Left lung (tissue), 8 donors: ENCODE measurements around the gene IL18. TPM values are rescaled to one million over a fixed set of nuclear protein-coding genes. Genes with fewer than 3 reads are reported as not detected.

ENCODE experiments used
- polyA plus RNA-seq, 6 donors: library from polyadenylated mRNA; unstranded; fragments of 120-200 nt; gene quantifications; one replicate each; pipeline ENCODE4 v1.2.1, GENCODE V29; 2013; ENCODE audit not compliant: insufficient read length in 6 of 6
- total RNA-seq, 2 donors: library from RNA; stranded (reverse); fragmentation: NEBNext Ultra II Directional; extraction: Animal tissue kit (Norgen Biotek cat#: 25700); gene quantifications; one replicate each; pipeline ENCODE4 v1.2.1, GENCODE V29; 2021
- donor health status: DM: no; HTN: yes; CAD: no.
- donor health status: DM: no; HTN: no; CAD: no.

Gene IL18
- total and polyA plus RNA-seq, 8 donors: 1.3 to 46.0 (median 1.6) TPM

Other genes with a start within 250 kb of the IL18 start
- 10 to 100 TPM in 1 of 2 donors, 1 to 10 TPM in 1; 6.2 to 15.6 TPM for gene C11orf52, start 245.2 kb downstream of the IL18 start, total RNA-seq
- 1 to 10 TPM; 5.7 to 9.5 (median 9.1) TPM for gene C11orf52, start 245.2 kb downstream of the IL18 start, polyA plus RNA-seq
- 10 to 100 TPM; 10.9 to 11.1 TPM for gene DIXDC1, start 226.8 kb downstream of the IL18 start, total RNA-seq
- 10 to 100 TPM; 21.5 to 32.2 (median 25.7) TPM for gene DIXDC1, start 226.8 kb downstream of the IL18 start, polyA plus RNA-seq
- 10 to 100 TPM; 32.5 to 40.1 TPM for gene DLAT, start 138.7 kb downstream of the IL18 start, total RNA-seq
- gene DLAT, start 138.7 kb downstream of the IL18 start, polyA plus RNA-seq: 10 to 100 TPM; 29.8 to 36.1 (median 33.8) TPM
- 1 to 10 TPM; 2.7 to 4.0 TPM for gene PIH1D2, start 90.1 kb downstream of the IL18 start, total RNA-seq
- gene PIH1D2, start 90.1 kb downstream of the IL18 start, polyA plus RNA-seq: 1 to 10 TPM; 5.9 to 9.3 (median 7.8) TPM
- 10 to 100 TPM; 13.3 to 14.7 TPM for gene NKAPD1, start 89.8 kb downstream of the IL18 start, total RNA-seq
- gene NKAPD1, start 89.8 kb downstream of the IL18 start, polyA plus RNA-seq: 10 to 100 TPM; 44.0 to 59.5 (median 52.8) TPM
- 10 to 100 TPM; 55.1 to 59.7 TPM for gene TIMM8B, start 77.3 kb downstream of the IL18 start, total RNA-seq
- gene TIMM8B, start 77.3 kb downstream of the IL18 start, polyA plus RNA-seq: 10 to 100 TPM; 55.7 to 64.5 (median 60.8) TPM
- gene SDHD, start 77.2 kb downstream of the IL18 start, total RNA-seq: 100 to 1,000 TPM in 1 of 2 donors, 10 to 100 TPM in 1; 94.1 to 103 TPM
- gene SDHD, start 77.2 kb downstream of the IL18 start, polyA plus RNA-seq: 100 to 1,000 TPM; 113 to 127 (median 124) TPM
- gene TEX12, start 3.3 kb upstream of the IL18 start, total RNA-seq: not detected
- under 1 TPM in 4 of 6 donors, not detected in 2; 0.24 to 0.40 (median 0.38) TPM for gene TEX12, start 3.3 kb upstream of the IL18 start, polyA plus RNA-seq
- gene BCO2, start 11.4 kb upstream of the IL18 start, total RNA-seq: 1 to 10 TPM; 3.3 to 3.9 TPM
- gene BCO2, start 11.4 kb upstream of the IL18 start, polyA plus RNA-seq: 10 to 100 TPM in 2 of 6 donors, 1 to 10 TPM in 4; 6.3 to 11.8 (median 9.4) TPM
- gene PTS, start 62.3 kb upstream of the IL18 start, total RNA-seq: 10 to 100 TPM; 28.2 to 28.4 TPM
- 10 to 100 TPM; 35.5 to 46.0 (median 39.8) TPM for gene PTS, start 62.3 kb upstream of the IL18 start, polyA plus RNA-seq
- not detected for gene PLET1, start 96.8 kb upstream of the IL18 start, total RNA-seq
- under 1 TPM in 2 of 6 donors, not detected in 4; 0.18 TPM for gene PLET1, start 96.8 kb upstream of the IL18 start, polyA plus RNA-seq